Ishikawa (cell line): Measurements from ENCODE around the gene UFC1.

Experiments
- CREB1 ChIP-seq: IDR thresholded peaks from 2 replicates; pipeline ENCODE4 v1.6.1; 2012; ENCODE audit warnings: low read depth
- EGR1 ChIP-seq: IDR thresholded peaks from 2 replicates; pipeline ENCODE4 v1.6.1; 2012
- EP300 ChIP-seq: IDR thresholded peaks from 2 replicates; pipeline ENCODE4 v1.6.1; 2012; ENCODE audit warnings: borderline replicate concordance
- FOXM1 ChIP-seq: IDR thresholded peaks from 2 replicates; pipeline ENCODE4 v1.6.1; 2012; ENCODE audit warnings: low read depth, borderline replicate concordance
- RAD21 ChIP-seq: IDR thresholded peaks from 2 replicates; pipeline ENCODE4 v1.6.1; 2012; ENCODE audit warnings: low read depth
- TAF1 ChIP-seq: IDR thresholded peaks from 2 replicates; pipeline ENCODE4 v1.6.1; 2012; ENCODE audit warnings: low read depth, mild to moderate bottlenecking
- TEAD4 ChIP-seq: IDR thresholded peaks from 2 replicates; pipeline ENCODE4 v1.6.1; 2012
- USF1 ChIP-seq: IDR thresholded peaks from 2 replicates; pipeline ENCODE4 v1.6.1; 2012
- YY1 ChIP-seq: IDR thresholded peaks from 2 replicates; pipeline ENCODE4 v1.6.1; 2012; ENCODE audit warnings: low read depth
- ZBTB7A ChIP-seq: IDR thresholded peaks from 2 replicates; pipeline ENCODE4 v1.6.1; 2012; ENCODE audit warnings: low read depth
- TF ChIP-seq, protein P1 (sequence below): IDR thresholded peaks from 2 replicates; pipeline ENCODE4 v1.6.1; 2012

- no peak for TF ChIP-seq EGR1
- TF ChIP-seq ZBTB7A = 0 out of 2 replicates have a peak, but pooled peaks have one; percentile 14
- TF ChIP-seq, protein P1, sequence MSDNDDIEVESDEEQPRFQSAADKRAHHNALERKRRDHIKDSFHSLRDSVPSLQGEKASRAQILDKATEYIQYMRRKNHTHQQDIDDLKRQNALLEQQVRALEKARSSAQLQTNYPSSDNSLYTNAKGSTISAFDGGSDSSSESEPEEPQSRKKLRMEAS = no peak
- TF ChIP-seq FOXM1 = no peak
- no peak for TF ChIP-seq EP300
- TF ChIP-seq TAF1 = no peak
- no peak for TF ChIP-seq TEAD4
- no peak for TF ChIP-seq RAD21
- TF ChIP-seq CREB1 = no peak
- no peak for TF ChIP-seq USF1
- TF ChIP-seq YY1 = no peak
Observed at GRCh38 chr1:161166669-161167548, 13.1 kb downstream of the UFC1 start.
